ENCODE results near the gene PPL.

DNA sequence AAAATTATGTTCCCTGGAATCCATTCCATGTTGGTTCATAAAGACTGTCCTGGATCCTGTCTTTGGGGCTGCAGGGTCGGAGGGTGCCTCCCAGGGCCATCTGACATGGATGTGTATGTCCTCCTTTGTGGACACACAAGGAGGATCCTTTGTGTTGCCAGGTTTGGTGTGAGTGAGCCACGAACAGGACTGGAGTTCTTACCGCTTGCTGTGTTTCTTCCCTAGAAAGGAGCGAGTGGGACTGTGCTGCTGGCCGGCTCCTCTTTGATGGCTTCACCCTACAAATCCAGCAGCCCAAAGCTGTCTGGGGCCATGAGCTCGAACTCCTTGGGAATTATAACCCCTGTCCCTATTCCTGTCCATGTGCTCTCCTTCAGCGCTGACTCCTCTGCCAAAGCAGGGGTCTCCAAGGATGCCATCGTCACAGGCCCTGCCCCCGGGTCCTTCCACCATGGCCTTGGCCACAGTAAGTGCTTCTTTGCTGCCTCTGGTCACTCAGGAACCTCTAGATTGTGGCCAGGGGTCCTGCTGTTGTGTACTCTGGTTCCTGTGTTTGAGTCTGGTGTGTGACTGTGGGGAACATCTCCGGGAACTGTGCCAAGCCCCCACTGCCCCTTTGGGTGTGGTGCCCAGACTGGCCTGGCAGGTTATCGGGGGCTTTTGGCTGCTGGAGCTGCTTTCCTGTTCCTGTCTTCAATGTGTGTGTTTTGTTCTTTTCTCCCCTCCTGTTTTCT is 60.1 kb downstream of the PPL start:
- TF ChIP-seq POLR2A (IDR thresholded peaks at IDR 0.05), result no peak
- TF ChIP-seq, protein P1, sequence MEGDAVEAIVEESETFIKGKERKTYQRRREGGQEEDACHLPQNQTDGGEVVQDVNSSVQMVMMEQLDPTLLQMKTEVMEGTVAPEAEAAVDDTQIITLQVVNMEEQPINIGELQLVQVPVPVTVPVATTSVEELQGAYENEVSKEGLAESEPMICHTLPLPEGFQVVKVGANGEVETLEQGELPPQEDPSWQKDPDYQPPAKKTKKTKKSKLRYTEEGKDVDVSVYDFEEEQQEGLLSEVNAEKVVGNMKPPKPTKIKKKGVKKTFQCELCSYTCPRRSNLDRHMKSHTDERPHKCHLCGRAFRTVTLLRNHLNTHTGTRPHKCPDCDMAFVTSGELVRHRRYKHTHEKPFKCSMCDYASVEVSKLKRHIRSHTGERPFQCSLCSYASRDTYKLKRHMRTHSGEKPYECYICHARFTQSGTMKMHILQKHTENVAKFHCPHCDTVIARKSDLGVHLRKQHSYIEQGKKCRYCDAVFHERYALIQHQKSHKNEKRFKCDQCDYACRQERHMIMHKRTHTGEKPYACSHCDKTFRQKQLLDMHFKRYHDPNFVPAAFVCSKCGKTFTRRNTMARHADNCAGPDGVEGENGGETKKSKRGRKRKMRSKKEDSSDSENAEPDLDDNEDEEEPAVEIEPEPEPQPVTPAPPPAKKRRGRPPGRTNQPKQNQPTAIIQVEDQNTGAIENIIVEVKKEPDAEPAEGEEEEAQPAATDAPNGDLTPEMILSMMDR (IDR thresholded peaks at IDR 0.05), result no peak
- no peak for TF ChIP-seq EP300 (IDR thresholded peaks at IDR 0.05)
